DND-41 (cell line): ENCODE data around the gene NAB2.

Source experiments
- ATAC-seq: fragments of 200-7000 bp; cut with Tn5 transposase; 3 replicates; pipeline ENCODE4 v1.9.1; 2021; ENCODE audit warnings: low read depth; ENCODE audit not compliant: insufficient read depth
- DNase-seq: peaks from one replicate; pipeline ENCODE4 v3.0.0-alpha.2; 2020
- H2AFZ ChIP-seq: 2 replicates; pipeline ENCODE4 v1.6.0; 2012; ENCODE audit warnings: low read depth, low read length
- H3K27ac ChIP-seq: 2 replicates; pipeline ENCODE4 v1.5.1; 2012; ENCODE audit warnings: low read length, inconsistent platforms
- H3K27me3 ChIP-seq: fragments of 200-600 bp; sonication (generic); 2 replicates; pipeline ENCODE4 v1.6.0; 2012; ENCODE audit warnings: low read length, mild to moderate bottlenecking, inconsistent platforms; ENCODE audit not compliant: insufficient read depth, poor library complexity
- H3K36me3 ChIP-seq: 2 replicates; pipeline ENCODE4 v1.5.1; 2012; ENCODE audit warnings: low read length, inconsistent platforms; ENCODE audit not compliant: insufficient read depth
- H3K4me1 ChIP-seq: 2 replicates; pipeline ENCODE4 v1.5.1; 2012; ENCODE audit warnings: mild to moderate bottlenecking, low read length; ENCODE audit not compliant: insufficient read depth
- H3K4me2 ChIP-seq: 2 replicates; pipeline ENCODE4 v1.6.0; 2012; ENCODE audit warnings: mild to moderate bottlenecking, moderate library complexity, low read length, inconsistent platforms; ENCODE audit not compliant: insufficient read depth
- H3K4me3 ChIP-seq, 2 experiments: fragments of 200-600 bp in 1 of 2; shearing (Covaris generic) in 1 of 2; 2 replicates each; pipeline ENCODE4 v1.5.1; 2012 to 2016; ENCODE audit warnings: inconsistent platforms in 2 of 2, low read length in 2 of 2, mild to moderate bottlenecking in 2 of 2, low read depth in 1 of 2, moderate library complexity in 1 of 2
- H3K79me2 ChIP-seq: 2 replicates; pipeline ENCODE4 v1.6.0; 2012; ENCODE audit warnings: low read length, inconsistent platforms; ENCODE audit not compliant: insufficient read depth
- H3K9ac ChIP-seq: 2 replicates; pipeline ENCODE4 v1.6.0; 2012; ENCODE audit warnings: low read depth, mild to moderate bottlenecking, inconsistent platforms, low read length, moderate library complexity
- H3K9me3 ChIP-seq: 2 replicates; pipeline ENCODE4 v1.5.1; 2012; ENCODE audit warnings: low read length, moderate library complexity, mild to moderate bottlenecking, inconsistent platforms; ENCODE audit not compliant: insufficient read depth, severe bottlenecking
- H4K20me1 ChIP-seq: 2 replicates; pipeline ENCODE4 v1.6.0; 2012; ENCODE audit warnings: low read length; ENCODE audit not compliant: insufficient read depth
- EZH2 ChIP-seq: IDR thresholded peaks from 3 replicates; pipeline ENCODE4 v1.6.1; 2012; ENCODE audit warnings: borderline replicate concordance, low read depth, mild to moderate bottlenecking, moderate library complexity, low read length, inconsistent platforms; ENCODE audit not compliant: severe bottlenecking
- TF ChIP-seq, protein P1 (sequence below): IDR thresholded peaks from 2 replicates; pipeline ENCODE4 v1.5.1; 2012; ENCODE audit warnings: borderline replicate concordance, low read length, moderate library complexity, mild to moderate bottlenecking; ENCODE audit not compliant: poor library complexity, severe bottlenecking; ENCODE audit errors: extremely low read depth

The NAB2 gene, protein sequence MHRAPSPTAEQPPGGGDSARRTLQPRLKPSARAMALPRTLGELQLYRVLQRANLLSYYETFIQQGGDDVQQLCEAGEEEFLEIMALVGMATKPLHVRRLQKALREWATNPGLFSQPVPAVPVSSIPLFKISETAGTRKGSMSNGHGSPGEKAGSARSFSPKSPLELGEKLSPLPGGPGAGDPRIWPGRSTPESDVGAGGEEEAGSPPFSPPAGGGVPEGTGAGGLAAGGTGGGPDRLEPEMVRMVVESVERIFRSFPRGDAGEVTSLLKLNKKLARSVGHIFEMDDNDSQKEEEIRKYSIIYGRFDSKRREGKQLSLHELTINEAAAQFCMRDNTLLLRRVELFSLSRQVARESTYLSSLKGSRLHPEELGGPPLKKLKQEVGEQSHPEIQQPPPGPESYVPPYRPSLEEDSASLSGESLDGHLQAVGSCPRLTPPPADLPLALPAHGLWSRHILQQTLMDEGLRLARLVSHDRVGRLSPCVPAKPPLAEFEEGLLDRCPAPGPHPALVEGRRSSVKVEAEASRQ

DNA sequence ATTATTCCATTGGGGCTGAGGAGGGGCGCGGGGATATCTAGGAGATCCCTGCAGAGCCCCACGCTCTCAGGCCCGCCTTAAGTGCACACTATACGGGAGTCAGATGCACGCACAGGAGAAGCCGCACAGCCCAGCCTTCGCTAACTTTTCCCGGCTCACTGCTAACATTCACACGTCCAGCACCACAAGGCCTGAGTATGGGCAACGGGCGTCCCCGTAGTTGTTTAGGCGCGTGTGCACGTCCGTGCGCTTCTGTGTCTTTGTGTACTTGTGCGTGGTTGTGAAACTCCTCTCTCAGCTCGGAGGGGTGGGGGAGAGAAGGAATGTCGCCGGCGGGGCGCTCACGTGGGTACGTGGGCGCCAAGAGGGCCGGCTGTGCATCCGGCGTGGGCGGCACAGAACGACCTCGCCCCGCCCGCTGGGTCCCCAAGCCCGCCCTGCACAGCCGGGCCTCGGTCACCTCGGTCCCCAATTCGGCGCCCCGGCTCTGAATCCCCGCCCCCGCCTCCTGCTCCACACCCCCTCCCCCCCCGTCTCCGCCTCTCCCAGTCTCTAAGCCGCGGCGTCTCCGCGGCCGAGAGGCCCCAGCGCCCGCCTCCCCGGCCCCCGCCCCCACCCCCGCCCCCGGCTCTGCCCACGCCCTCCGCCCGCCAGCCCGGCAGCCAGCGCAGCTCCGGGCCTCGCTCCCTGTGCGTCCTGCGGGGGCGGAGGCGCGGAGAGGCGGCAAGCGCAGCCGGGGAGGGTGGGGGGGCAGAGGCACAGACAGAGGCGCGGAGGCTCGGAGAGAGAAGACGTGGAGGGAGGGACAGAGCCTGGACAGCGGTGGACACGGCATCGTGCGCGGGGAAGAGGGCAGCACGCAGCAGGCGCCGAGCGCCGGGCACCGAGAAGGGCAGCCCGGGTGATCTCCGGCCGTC, at the start of gene NAB2:
NAB2 (plus strand) TSS at position 761 of the 917 bp plus-strand sequence. CDS start 158 bp downstream, outside the sequence.
- H3K9ac ChIP-seq, result peak within 1 kb of the TSS; percentile 95
- DNase-seq (peak; percentile 96), ATAC-seq (peak; percentile 68)
- peak within 1 kb of the TSS; percentile 99 for H3K4me2 ChIP-seq
- TF ChIP-seq, protein P1, sequence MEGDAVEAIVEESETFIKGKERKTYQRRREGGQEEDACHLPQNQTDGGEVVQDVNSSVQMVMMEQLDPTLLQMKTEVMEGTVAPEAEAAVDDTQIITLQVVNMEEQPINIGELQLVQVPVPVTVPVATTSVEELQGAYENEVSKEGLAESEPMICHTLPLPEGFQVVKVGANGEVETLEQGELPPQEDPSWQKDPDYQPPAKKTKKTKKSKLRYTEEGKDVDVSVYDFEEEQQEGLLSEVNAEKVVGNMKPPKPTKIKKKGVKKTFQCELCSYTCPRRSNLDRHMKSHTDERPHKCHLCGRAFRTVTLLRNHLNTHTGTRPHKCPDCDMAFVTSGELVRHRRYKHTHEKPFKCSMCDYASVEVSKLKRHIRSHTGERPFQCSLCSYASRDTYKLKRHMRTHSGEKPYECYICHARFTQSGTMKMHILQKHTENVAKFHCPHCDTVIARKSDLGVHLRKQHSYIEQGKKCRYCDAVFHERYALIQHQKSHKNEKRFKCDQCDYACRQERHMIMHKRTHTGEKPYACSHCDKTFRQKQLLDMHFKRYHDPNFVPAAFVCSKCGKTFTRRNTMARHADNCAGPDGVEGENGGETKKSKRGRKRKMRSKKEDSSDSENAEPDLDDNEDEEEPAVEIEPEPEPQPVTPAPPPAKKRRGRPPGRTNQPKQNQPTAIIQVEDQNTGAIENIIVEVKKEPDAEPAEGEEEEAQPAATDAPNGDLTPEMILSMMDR, result no peak
- TF ChIP-seq EZH2, result no peak
- H2AFZ ChIP-seq, result peak within 1 kb of the TSS; percentile 94
- peak within 1 kb of the TSS; percentile 68 to 92 for H3K4me3 ChIP-seq
- no peaks in the 10 kb centered on the region for H3K27me3 ChIP-seq
- H3K36me3 ChIP-seq, result peaks cover 24% of the 10 kb centered on the region
- H4K20me1 ChIP-seq, result peaks cover 11% of the 10 kb centered on the region
- H3K27ac ChIP-seq, result peak within 1 kb of the TSS; percentile 100
- peaks cover 35% of the 10 kb centered on the region for H3K4me1 ChIP-seq
- no peaks in the 10 kb centered on the region for H3K9me3 ChIP-seq
- peaks cover 11% of the 10 kb centered on the region for H3K79me2 ChIP-seq

DNA sequence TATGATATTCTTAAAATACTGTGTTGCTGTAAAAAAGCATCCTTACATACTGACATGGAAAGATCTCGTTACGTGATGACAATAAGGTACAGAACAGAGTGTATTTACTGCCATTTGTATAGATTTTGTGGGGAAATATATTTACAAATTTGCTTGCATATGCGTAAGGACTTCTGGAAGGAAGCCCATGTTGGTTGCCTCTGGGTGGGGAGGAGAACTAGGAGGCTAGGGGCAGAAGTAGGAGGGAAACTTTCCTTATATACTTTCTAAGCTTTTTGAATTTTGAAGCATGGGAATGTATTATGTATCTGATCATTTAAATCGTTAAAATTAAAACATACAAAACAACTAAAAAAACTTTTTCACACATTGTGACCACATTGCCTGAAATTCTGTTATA, 48.7 kb upstream of the NAB2 start:
- ATAC-seq (no peak), DNase-seq (no peak)
- no peaks in the 10 kb centered on the region for H3K9me3 ChIP-seq
- H3K36me3 ChIP-seq, result no peaks in the 10 kb centered on the region
- TF ChIP-seq, protein P1, result no peak
- TF ChIP-seq EZH2, result no peak
- no peaks in the 10 kb centered on the region for H3K27me3 ChIP-seq
- no peak overlapping the region for H3K4me3 ChIP-seq
- no peak overlapping the region for H3K27ac ChIP-seq
- no peaks in the 10 kb centered on the region for H3K79me2 ChIP-seq
- H2AFZ ChIP-seq, result no peak overlapping the region
- H4K20me1 ChIP-seq, result no peaks in the 10 kb centered on the region
- no peak overlapping the region for H3K9ac ChIP-seq
- H3K4me2 ChIP-seq, result no peak overlapping the region
- no peaks in the 10 kb centered on the region for H3K4me1 ChIP-seq

DNA sequence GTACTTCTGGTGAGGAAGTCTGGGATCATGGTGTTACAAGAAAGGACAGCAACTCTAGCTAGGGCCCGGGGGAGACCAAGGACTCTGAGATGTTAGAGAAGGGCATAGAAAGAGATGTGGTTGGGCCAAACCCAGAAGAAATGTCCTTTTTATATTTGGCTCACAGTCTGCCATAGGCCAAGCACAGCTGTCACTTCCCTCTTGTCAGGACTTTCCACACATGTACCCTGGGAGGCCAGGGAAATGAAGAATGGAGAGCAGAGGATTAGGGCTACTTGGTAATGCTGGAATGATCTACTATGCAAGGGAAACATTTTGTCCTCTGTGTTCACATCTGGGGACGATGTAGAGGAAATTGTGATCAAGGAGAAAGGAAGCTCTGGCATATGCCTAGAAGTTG, 48.2 kb upstream of the NAB2 start:
- no peaks in the 10 kb centered on the region for H3K27me3 ChIP-seq
- no peaks in the 10 kb centered on the region for H3K79me2 ChIP-seq
- H3K9ac ChIP-seq, result no peak overlapping the region
- no peaks in the 10 kb centered on the region for H3K36me3 ChIP-seq
- H4K20me1 ChIP-seq, result no peaks in the 10 kb centered on the region
- H3K4me2 ChIP-seq, result no peak overlapping the region
- no peaks in the 10 kb centered on the region for H3K9me3 ChIP-seq
- H3K4me1 ChIP-seq, result peaks cover under 1% of the 10 kb centered on the region; the same call in 1 of the 2 replicates
- no peak overlapping the region for H2AFZ ChIP-seq
- ATAC-seq (no peak), DNase-seq (no peak)
- TF ChIP-seq, protein P1, result no peak
- TF ChIP-seq EZH2, result no peak
- no peak overlapping the region for H3K27ac ChIP-seq
- no peak overlapping the region for H3K4me3 ChIP-seq
